IPS-NIHi7 (cell line): ENCODE results near the gene C1QTNF9B.

Experiments
- DNase-seq: peaks from one replicate; pipeline ENCODE4 v3.0.0; 2012; ENCODE audit warnings: mixed read lengths; ENCODE audit errors: extremely low spot score

The C1QTNF9B gene

DNA sequence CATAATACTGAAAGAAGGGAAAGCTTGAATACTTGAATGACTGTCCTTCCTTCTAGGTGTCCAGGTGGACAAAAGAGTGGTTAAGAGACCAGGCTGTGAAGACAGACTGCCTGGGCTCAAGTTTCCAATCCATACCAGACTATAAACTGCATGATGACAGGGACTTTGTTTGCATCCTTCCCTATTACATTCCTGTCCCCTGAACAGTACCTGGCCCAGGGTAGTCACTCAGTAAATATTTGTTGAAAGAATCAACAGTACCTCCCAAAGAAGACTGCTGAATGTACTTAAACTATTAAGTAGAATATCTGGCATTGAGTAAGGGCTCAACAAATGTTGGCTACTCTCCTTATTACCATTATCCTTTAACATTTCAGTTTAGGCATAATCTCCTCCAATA, 37.8 kb downstream of the C1QTNF9B start:
- no peak for DNase-seq

DNA sequence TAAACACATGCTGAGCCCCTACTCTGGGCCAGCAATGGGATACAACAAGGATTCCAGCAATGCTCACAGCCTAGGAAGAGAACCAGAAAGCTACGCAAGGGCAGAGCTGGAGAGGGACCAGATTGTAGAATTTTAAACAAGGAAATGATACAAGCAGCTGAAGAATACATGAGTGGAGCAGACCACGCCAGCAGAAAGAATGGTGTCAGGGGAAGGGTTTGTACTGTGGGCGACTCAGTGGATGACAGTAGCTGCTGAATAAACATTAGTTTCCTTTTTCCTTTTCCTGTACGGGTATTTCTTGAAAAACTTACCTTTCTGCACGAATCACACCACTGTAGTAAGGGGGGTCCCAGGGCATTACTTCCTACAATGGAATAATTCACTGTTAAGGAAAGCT, 38.8 kb downstream of the C1QTNF9B start:
- no peak for DNase-seq

DNA sequence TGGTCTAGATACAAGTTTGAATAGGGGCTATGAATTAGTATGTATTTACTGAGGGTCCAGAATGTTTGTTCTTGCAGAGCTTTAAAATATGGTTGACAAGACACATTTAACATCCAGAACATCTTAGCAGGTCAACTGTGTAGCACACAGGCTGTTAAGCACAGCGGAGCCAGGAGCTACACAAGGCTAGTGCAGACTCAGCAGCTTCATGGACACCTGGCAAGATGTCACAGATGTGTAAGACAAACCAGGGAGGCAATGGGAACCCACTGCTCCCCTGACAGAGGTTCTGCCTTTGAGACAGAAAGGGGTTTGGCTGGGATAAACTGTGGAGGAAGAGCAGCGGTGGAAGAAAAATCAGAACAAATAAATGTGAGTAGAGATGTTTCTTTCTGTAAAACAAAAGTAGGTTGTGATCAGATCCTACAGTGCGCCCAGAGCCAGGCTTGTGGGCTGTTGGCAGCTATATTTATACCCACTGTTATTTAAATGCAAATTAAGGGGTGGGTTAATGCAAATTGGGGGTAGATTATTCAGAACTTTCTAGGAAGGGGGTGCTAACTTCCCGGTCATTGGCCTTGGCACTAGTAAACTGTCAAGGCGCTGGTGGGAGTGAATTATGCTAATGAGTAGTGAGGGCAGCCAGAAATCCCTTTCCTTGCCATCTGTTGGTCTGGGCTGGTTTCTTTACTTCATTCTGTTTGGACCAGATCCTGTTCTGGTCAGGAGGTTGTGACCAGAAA, 41.1 kb downstream of the C1QTNF9B start:
- DNase-seq, result no peak

DNA sequence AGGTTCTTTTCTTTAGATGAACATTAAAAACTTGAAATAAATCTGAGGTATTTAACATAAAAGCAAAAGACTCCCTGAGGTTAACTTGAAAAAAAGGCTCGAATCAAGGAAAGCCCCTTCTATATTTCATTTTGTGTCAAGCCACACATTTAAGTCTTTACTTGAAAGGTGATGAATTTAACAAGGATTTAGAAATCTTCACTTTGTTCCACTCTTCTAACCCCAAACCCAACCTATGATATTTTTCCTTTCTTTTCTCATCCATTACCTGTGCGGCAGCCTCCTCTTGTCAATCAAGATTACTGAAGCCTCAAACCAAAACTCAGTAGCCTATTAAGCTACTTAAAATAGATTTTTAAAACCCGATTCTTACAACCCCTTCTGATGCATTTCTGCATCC, 41.9 kb downstream of the C1QTNF9B start:
- no peak for DNase-seq

DNA sequence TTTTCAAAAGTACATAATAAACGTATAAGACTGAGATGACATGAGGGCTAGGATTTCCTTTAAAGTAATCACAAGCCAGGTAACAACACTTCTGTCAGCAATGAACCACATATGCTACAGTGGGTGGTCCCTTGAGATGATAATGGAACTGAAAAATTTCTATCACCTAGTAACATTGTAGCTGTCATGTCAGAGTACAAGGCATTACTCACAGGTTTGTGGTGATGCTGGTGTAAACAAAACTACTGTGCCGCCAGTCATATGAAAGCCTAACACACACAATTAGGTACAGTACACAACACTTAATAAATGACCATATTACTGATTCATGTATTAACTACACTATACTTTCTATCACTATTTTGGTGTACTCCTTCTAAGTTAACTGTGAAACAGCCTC, 45.0 kb downstream of the C1QTNF9B start:
- no peak for DNase-seq

DNA sequence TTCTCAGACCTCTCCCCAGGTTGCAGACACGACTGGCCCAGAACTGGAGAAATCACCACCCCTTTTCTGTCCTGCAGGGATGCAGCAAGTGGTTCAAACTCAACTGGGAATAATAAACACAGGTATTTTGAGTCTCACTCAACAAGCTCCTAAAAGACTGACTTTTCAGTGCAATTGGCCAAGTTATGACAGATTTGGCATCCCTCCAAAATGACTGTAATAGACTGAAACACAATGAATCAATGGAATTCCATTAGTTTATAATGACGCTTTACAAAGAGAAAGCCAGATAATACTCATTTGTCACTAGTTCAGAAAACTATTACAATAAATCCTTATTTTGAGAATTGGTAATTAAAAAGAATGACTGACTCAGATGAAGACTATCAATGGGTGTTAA, 46.2 kb downstream of the C1QTNF9B start:
- no peak for DNase-seq

DNA sequence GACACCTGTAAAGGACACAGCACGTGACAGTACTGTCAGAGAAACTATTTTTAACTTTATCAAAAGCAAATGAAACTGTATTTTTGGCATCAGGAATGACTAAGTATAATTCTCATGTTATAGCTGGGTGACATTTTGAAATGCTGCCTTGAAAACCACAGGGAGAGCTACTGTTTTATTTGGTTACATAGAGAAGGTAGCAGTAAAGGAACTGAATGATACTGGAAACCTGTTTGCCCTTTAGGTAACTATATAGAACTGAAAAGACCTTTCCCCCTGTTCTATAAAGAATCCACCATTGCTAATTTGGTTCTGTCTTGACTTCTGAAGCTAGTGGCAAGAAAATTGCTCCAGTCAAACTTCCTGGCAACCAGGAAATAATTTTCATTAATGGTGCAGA, 47.2 kb downstream of the C1QTNF9B start:
- no peak for DNase-seq

DNA sequence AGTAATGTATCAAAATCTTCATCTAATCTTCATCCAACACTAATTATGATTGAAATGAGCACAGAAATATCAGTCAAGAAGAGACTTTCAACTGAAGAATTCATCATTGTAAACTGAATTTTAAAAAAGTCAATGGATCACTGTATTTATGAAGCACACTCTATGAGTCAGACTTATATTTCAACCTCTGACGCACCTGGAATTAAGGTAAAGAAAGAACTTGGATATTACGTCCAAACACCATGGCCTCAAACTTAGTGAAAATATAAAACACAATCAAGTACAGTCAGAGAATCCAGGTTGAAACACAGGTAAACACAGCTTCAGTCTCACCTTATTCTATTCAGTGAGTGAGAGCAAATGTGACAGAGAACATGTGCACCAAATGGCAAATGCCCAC, 47.6 kb downstream of the C1QTNF9B start:
- DNase-seq, result no peak

DNA sequence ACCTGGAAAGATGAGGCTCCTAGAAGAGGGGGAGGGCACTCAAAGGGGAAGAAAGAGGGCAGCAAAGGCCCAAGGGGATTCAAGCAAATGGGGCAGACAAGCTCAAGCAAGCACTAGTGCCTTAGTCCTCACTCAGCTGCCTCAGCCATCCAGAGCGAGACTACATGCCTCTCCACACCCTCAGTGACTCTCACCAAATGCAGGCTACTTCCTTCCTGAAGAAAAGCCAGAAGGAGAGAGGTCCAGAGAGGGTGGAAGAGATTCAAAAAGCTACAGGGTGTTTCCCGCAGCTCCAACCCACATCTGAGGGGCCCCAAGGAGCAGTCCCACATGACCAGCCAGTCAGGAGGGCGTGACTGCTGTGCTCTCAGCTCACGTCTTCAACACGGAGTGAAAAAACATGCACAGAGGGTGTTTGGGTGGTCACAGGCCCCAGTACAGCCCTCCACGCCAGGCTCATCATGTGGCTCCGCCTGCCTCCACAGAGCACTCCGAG, 48.6 kb downstream of the C1QTNF9B start:
- no peak for DNase-seq

DNA sequence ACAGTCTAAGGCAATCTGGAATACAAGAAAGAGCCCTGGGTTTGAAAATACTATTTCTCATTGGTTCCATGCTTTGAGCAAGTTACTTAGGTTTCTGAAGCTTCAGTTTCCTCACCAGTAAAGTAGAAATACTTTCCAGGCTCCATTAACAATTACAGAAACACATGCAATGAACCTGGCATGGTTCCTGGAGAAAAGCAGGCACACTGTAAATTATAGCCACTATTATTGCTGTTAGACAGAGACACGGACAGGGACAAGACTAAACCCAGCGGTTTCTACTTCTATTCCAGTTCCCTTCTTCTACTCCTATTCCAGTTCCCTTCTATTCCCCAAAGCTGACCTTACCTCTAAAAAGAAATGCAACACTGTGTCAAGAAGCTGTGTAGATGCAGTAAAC, 49.3 kb downstream of the C1QTNF9B start:
- DNase-seq, result no peak

DNA sequence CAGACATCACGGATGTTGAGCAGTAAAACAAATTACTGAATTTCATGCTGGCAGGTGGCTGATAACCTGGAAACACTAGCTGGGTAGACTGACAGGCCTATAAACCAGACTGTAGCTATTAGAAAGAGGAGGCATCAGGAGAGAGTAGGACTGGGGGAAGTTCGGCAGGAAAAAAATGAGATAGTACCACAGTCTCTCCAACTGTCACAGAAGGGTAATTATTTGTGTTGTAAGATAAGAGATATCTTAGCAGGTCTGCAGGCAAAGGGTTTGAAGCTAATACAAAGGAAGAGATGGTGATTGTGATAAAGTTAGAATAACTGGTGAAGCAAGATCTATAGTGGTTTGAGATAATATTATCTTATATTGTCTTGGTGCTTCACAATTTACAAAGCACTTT, 49.8 kb downstream of the C1QTNF9B start:
- no peak for DNase-seq

DNA sequence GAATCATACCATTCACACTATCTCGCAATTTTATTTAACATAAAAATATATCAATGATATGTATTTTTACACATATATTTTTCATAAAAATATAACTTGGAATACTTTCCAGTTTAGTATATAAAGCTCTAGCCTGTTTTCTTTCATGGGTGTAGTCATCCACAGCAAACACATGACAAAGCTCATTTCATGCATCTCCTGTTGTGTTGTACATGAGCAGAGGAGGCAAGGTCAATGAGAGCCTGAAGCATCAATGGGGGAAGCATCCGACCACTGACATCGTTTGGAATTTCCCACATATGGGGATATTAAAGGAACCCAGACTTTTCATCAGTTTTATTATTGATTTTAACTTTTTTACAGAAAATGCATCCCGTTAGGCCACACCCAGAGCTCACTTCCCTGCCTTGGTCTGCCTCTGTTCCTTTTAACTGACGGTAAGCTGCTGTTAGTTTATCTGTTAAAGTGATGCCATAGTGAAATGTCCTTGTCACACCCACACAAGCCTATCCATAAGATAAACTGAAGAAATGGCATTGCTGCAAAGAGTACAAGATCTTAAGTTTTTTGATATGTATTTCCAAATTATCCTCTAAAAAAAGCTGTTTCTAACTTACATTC, 52.1 kb downstream of the C1QTNF9B start:
- no peak for DNase-seq

DNA sequence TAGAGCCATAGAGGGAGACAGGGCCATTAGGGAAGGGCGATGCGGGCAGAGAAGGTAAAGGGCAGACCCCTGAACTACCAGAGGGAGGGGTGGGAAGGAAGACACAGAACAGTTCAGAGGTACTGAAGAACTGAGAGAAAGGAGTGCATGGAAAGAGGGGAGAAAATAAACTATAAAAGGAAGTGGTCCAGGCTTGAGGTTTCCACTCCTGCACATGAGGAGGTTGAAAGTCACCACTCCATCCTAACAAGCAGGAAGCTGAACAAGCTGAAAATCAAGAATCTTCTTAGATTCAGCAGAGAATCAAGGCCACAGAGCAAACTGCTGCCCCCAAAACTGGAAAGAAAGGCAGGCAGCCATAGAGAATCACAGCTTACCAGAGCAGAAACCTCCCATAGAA, 53.2 kb downstream of the C1QTNF9B start:
- no peak for DNase-seq

DNA sequence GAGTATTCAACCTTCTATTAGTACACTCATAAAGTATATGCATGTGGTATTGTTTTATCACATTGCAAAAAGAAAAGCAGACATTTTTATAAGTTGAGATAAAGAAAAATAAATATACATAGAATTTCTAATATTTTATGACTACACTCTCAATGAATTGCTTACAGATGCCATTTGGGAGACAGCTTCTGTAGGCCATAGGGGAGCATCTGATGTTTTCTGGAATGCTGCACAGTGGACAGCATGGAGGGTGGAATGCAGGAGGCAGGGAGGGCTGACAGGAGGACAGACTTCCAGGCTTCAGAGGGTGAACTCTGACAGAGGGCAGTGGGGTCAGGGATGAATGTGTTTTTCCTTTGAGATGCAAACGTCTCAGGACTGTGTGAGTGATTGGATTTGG, 53.9 kb downstream of the C1QTNF9B start:
- DNase-seq, result no peak

DNA sequence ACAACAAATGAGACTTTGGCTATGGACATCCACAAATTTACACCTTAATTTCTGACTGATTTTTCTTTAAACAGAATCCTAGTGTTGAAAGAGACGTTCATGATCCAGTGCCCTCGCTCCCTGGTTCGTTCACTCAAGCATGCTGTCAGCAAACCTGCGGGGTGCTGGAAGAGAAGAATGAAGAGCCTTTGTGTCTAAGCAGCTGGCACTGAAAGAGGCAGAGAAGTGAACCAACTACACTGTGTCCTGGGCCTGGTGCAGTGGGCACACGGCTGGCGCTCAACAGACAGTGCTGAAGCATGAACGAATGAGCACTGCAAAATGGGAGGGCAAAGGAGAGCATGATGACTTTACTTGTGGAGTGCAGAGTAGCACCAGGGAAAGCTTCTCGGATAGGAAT, 54.9 kb downstream of the C1QTNF9B start:
- no peak for DNase-seq
